Trophoblast cell (in vitro differentiated cells and primary cell): ENCODE data around the gene FMOD. TPM values are rescaled to one million over a fixed set of nuclear protein-coding genes. Genes with fewer than 3 reads are reported as not detected.

Experiments used
- DNase-seq, 2 donors: peaks; one replicate each; pipeline ENCODE4 v3.0.0-alpha.2; 2016
- H2AFZ ChIP-seq: 2 replicates; pipeline ENCODE4 v1.6.1; 2013; ENCODE audit warnings: low read length, moderate library complexity, mild to moderate bottlenecking; ENCODE audit not compliant: insufficient read depth, poor library complexity
- H2AK5ac ChIP-seq: 2 replicates; pipeline ENCODE4 v1.6.1; 2013; ENCODE audit warnings: mild to moderate bottlenecking, low read length
- H2BK120ac ChIP-seq: 2 replicates; pipeline ENCODE4 v1.6.1; 2013; ENCODE audit warnings: low read length, mild to moderate bottlenecking, moderate library complexity; ENCODE audit not compliant: insufficient read depth, poor library complexity
- H2BK12ac ChIP-seq: 2 replicates; pipeline ENCODE4 v1.6.1; 2013; ENCODE audit warnings: mild to moderate bottlenecking, low read length, moderate library complexity
- H2BK5ac ChIP-seq: 2 replicates; pipeline ENCODE4 v1.6.1; 2013; ENCODE audit warnings: low read length, low read depth, moderate library complexity, mild to moderate bottlenecking; ENCODE audit not compliant: poor library complexity
- H3K14ac ChIP-seq: 2 replicates; pipeline ENCODE4 v1.6.1; 2013; ENCODE audit warnings: mild to moderate bottlenecking, low read length
- H3K18ac ChIP-seq: 2 replicates; pipeline ENCODE4 v1.6.1; 2013; ENCODE audit warnings: mild to moderate bottlenecking, low read length
- H3K23ac ChIP-seq: 2 replicates; pipeline ENCODE4 v1.6.1; 2013; ENCODE audit warnings: low read length
- H3K27ac ChIP-seq: 2 replicates; pipeline ENCODE4 v1.5.1; 2013; ENCODE audit warnings: low read depth, mild to moderate bottlenecking, inconsistent platforms, low read length, moderate library complexity
- H3K27me3 ChIP-seq: 2 replicates; pipeline ENCODE4 v1.6.1; 2013; ENCODE audit warnings: inconsistent platforms, mild to moderate bottlenecking, low read length, moderate library complexity; ENCODE audit not compliant: insufficient read depth
- H3K36me3 ChIP-seq, 2 experiments: 1 replicate in 1 of 2; 2 replicates in 1 of 2; pipeline ENCODE4 v1.6.1; 2013; ENCODE audit warnings: low read length in 2 of 2, mild to moderate bottlenecking in 2 of 2, moderate library complexity in 1 of 2; ENCODE audit not compliant: insufficient read depth in 2 of 2, control insufficient read depth in 1 of 2
- H3K4ac ChIP-seq: 2 replicates; pipeline ENCODE4 v1.6.1; 2013; ENCODE audit warnings: low read depth, mild to moderate bottlenecking, low read length, moderate library complexity
- H3K4me1 ChIP-seq, 2 experiments: 1 replicate in 1 of 2; 2 replicates in 1 of 2; pipeline ENCODE4 v1.6.1; 2013; ENCODE audit warnings: low read length in 2 of 2, mild to moderate bottlenecking in 2 of 2, moderate library complexity in 1 of 2; ENCODE audit not compliant: insufficient read depth in 2 of 2, control insufficient read depth in 1 of 2
- H3K4me2 ChIP-seq: 2 replicates; pipeline ENCODE4 v1.6.1; 2013; ENCODE audit warnings: inconsistent platforms, mild to moderate bottlenecking, low read length, moderate library complexity
- H3K4me3 ChIP-seq: 2 replicates; pipeline ENCODE4 v1.5.1; 2013; ENCODE audit warnings: mild to moderate bottlenecking, low read depth, low read length, inconsistent platforms
- H3K79me1 ChIP-seq: one replicate; pipeline ENCODE4 v1.6.1; 2013; ENCODE audit warnings: low read length
- H3K79me2 ChIP-seq: 2 replicates; pipeline ENCODE4 v1.6.1; 2013; ENCODE audit warnings: low read length, mild to moderate bottlenecking; ENCODE audit not compliant: control insufficient read depth, insufficient read depth, poor library complexity
- H3K9ac ChIP-seq: 2 replicates; pipeline ENCODE4 v1.6.1; 2013; ENCODE audit warnings: mild to moderate bottlenecking, low read length
- H3K9me3 ChIP-seq: 2 replicates; pipeline ENCODE4 v1.6.1; 2013; ENCODE audit warnings: low read depth, mild to moderate bottlenecking, control low read depth, inconsistent platforms, low read length; ENCODE audit not compliant: insufficient read depth
- H4K12ac ChIP-seq: 2 replicates; pipeline ENCODE4 v1.6.1; 2013; ENCODE audit warnings: low read depth, mild to moderate bottlenecking, low read length, moderate library complexity
- H4K8ac ChIP-seq: 2 replicates; pipeline ENCODE4 v1.6.1; 2013; ENCODE audit warnings: low read depth, mild to moderate bottlenecking, low read length, moderate library complexity
- H4K91ac ChIP-seq: one replicate; pipeline ENCODE4 v1.6.1; 2013; ENCODE audit warnings: low read depth, mild to moderate bottlenecking, low read length, moderate library complexity
- WGBS: extraction: QIAGEN DNeasy Blood & Tissue Kit; methylation state at CpG from one replicate; pipeline ENCODE4 v1.1.7; 2013; ENCODE audit warnings: missing lambda C conversion rate; ENCODE audit not compliant: insufficient read length, insufficient coverage; ENCODE audit errors: extremely low coverage; 5-methylcytosine and 5-hydroxymethylcytosine counted together
- polyA plus RNA-seq: library from polyadenylated mRNA; stranded (reverse); fragments of 200-250 nt; gene quantifications from 2 replicates; pipeline ENCODE4 v1.2.3, GENCODE V29; 2013

Gene FMOD
- polyA plus RNA-seq = 0.32 and 0.34 TPM in 2 replicates

- no peaks in the 10 kb centered on the region for H3K79me2 ChIP-seq
- H3K14ac ChIP-seq = no peak within 1 kb of the TSS
- no peaks in the 10 kb centered on the region for H3K4me1 ChIP-seq
- H4K12ac ChIP-seq = no peak within 1 kb of the TSS
- no peaks in the 10 kb centered on the region for H3K9me3 ChIP-seq
- no peaks in the 10 kb centered on the region for H3K79me1 ChIP-seq
- no peak within 1 kb of the TSS for H3K27ac ChIP-seq
- no peak within 1 kb of the TSS for H3K4me3 ChIP-seq
- H3K23ac ChIP-seq = no peak within 1 kb of the TSS
- WGBS = no CpG with 5 or more reads among the region's 17 CpGs
- no peaks in the 10 kb centered on the region for H3K27me3 ChIP-seq
- H3K4me2 ChIP-seq = no peak within 1 kb of the TSS
- no peaks in the 10 kb centered on the region for H3K36me3 ChIP-seq
- DNase-seq = peak in 1 of 2 donors; percentile 23
- no peak within 1 kb of the TSS for H4K8ac ChIP-seq
- no peak within 1 kb of the TSS for H2AFZ ChIP-seq
- H2BK5ac ChIP-seq = no peak within 1 kb of the TSS
- H3K4ac ChIP-seq = no peak within 1 kb of the TSS
- H2BK120ac ChIP-seq = no peak within 1 kb of the TSS
- H4K91ac ChIP-seq = no peak within 1 kb of the TSS
- no peak within 1 kb of the TSS for H3K18ac ChIP-seq
- H2BK12ac ChIP-seq = no peak within 1 kb of the TSS
- H3K9ac ChIP-seq = no peak within 1 kb of the TSS
- H2AK5ac ChIP-seq = no peak within 1 kb of the TSS
Observed at GRCh38 chr1:203351037-203351625, at the start of gene FMOD. Gene FMOD (minus strand): TSS chr1:203351122. CDS start chr1:203348270, 2,852 bp downstream.

- H3K23ac ChIP-seq = no peak overlapping the region
- H3K9ac ChIP-seq = no peak overlapping the region
- H2BK5ac ChIP-seq = no peak overlapping the region
- no peak overlapping the region for H2BK12ac ChIP-seq
- H3K18ac ChIP-seq = no peak overlapping the region
- no peaks in the 10 kb centered on the region for H3K4me1 ChIP-seq
- H4K12ac ChIP-seq = no peak overlapping the region
- no peak overlapping the region for H3K27ac ChIP-seq
- H4K8ac ChIP-seq = no peak overlapping the region
- H3K4ac ChIP-seq = no peak overlapping the region
- H2AK5ac ChIP-seq = no peak overlapping the region
- no peak overlapping the region for H2BK120ac ChIP-seq
- no peaks in the 10 kb centered on the region for H3K79me1 ChIP-seq
- H3K36me3 ChIP-seq = no peaks in the 10 kb centered on the region
- H2AFZ ChIP-seq = no peak overlapping the region
- H3K14ac ChIP-seq = no peak overlapping the region
- no peak overlapping the region for H3K4me2 ChIP-seq
- WGBS = no CpG with 5 or more reads among the region's 7 CpGs
- no peak overlapping the region for H3K4me3 ChIP-seq
- no peaks in the 10 kb centered on the region for H3K9me3 ChIP-seq
- H3K79me2 ChIP-seq = no peaks in the 10 kb centered on the region
- no peaks in the 10 kb centered on the region for H3K27me3 ChIP-seq
- H4K91ac ChIP-seq = no peak overlapping the region
- DNase-seq = no peak
Observed at GRCh38 chr1:203396595-203397194, 45.8 kb upstream of the FMOD start.

- Histone ChIP-seq H3K79me1 (no peaks in the 10 kb centered on the region), H3K9ac (no peak overlapping the region), H4K8ac (no peak overlapping the region), H2BK5ac (no peak overlapping the region), H2BK12ac (no peak overlapping the region), H3K4me3 (no peak overlapping the region), H3K14ac (no peak overlapping the region), H3K36me3 (no peaks in the 10 kb centered on the region), H3K27ac (no peak overlapping the region), H2BK120ac (no peak overlapping the region), H3K27me3 (no peaks in the 10 kb centered on the region), H4K91ac (no peak overlapping the region), H3K18ac (no peak overlapping the region), H2AK5ac (no peak overlapping the region), H4K12ac (no peak overlapping the region), H3K9me3 (no peaks in the 10 kb centered on the region), H3K79me2 (no peaks in the 10 kb centered on the region), H3K4me2 (no peak overlapping the region), H2AFZ (no peak overlapping the region), H3K4me1 (no peaks in the 10 kb centered on the region), H3K23ac (no peak overlapping the region), H3K4ac (no peak overlapping the region)
- WGBS = no CpG with 5 or more reads among the region's 6 CpGs
- DNase-seq = no peak
Observed at GRCh38 chr1:203395751-203396150, 44.8 kb upstream of the FMOD start.

- no peaks in the 10 kb centered on the region for H3K79me2 ChIP-seq
- no peak overlapping the region for H2AFZ ChIP-seq
- DNase-seq = no peak
- no peak overlapping the region for H3K23ac ChIP-seq
- H4K8ac ChIP-seq = no peak overlapping the region
- no CpG with 5 or more reads among the region's 2 CpGs for WGBS
- H3K36me3 ChIP-seq = no peaks in the 10 kb centered on the region
- no peaks in the 10 kb centered on the region for H3K79me1 ChIP-seq
- H2BK120ac ChIP-seq = no peak overlapping the region
- no peak overlapping the region for H4K91ac ChIP-seq
- H3K18ac ChIP-seq = no peak overlapping the region
- H3K9ac ChIP-seq = no peak overlapping the region
- no peaks in the 10 kb centered on the region for H3K4me1 ChIP-seq
- no peaks in the 10 kb centered on the region for H3K27me3 ChIP-seq
- H3K4me2 ChIP-seq = no peak overlapping the region
- no peaks in the 10 kb centered on the region for H3K9me3 ChIP-seq
- no peak overlapping the region for H2AK5ac ChIP-seq
- H4K12ac ChIP-seq = no peak overlapping the region
- no peak overlapping the region for H3K27ac ChIP-seq
- H3K4me3 ChIP-seq = no peak overlapping the region
- H3K14ac ChIP-seq = no peak overlapping the region
- H3K4ac ChIP-seq = no peak overlapping the region
- no peak overlapping the region for H2BK12ac ChIP-seq
- no peak overlapping the region for H2BK5ac ChIP-seq
Observed at GRCh38 chr1:203390298-203390697, 39.4 kb upstream of the FMOD start.
